ENCODE data around the gene PYM1. TPM values are rescaled to one million over a fixed set of nuclear protein-coding genes. Genes with fewer than 3 reads are reported as not detected.

PYM1 gene
- total RNA-seq: 14.8 TPM
- long read RNA-seq, transcript PYM1-203 (3 exons, 1,226 nt): major isoform, 9 of 12 reads
- long read RNA-seq, partial matches to known transcripts: 0 of 12 reads
- long read RNA-seq, other reads (novel, unspliced or antisense): 0 of 12 reads

- Histone ChIP-seq H3K36me3 (peaks cover 5% of the 10 kb centered on the region), H3K9me3 (replicated peaks) (no peaks in the 10 kb centered on the region), H3K27me3 (ENCODE audit: low read depth) (no peaks in the 10 kb centered on the region), H3K4me1 (peaks cover 67% of the 10 kb centered on the region), H3K27ac (replicated peaks) (peak within 1 kb of the TSS; percentile 91), H3K4me3 (peak within 1 kb of the TSS; percentile 83)
- DNase-seq: peak; percentile 80
- intact Hi-C loops (cut with micrococcal nuclease): no loop called here
- no peak for TF ChIP-seq CTCF (IDR thresholded peaks at IDR 0.05; ENCODE audit: borderline replicate concordance)
Observed at GRCh38 chr12:55927588-55928502, at the start of gene PYM1. TSS of gene PYM1 (minus strand) at chr12:55927894. CDS start at chr12:55927761, 133 bp downstream.

GRCh38 chr12:55974308-55974730 lies 46.6 kb upstream of the PYM1 start:
- Histone ChIP-seq H3K36me3 (peaks cover 3% of the 10 kb centered on the region), H3K27me3 (ENCODE audit: low read depth) (no peaks in the 10 kb centered on the region), H3K4me1 (peaks cover 57% of the 10 kb centered on the region), H3K27ac (replicated peaks) (peak overlapping the region; percentile 99), H3K4me3 (peak overlapping the region; percentile 99), H3K9me3 (replicated peaks) (no peaks in the 10 kb centered on the region)
- DNase-seq: no peak
- TF ChIP-seq CTCF (IDR thresholded peaks at IDR 0.05; ENCODE audit: borderline replicate concordance): no peak
- intact Hi-C loops (cut with micrococcal nuclease): no loop called here

DNA sequence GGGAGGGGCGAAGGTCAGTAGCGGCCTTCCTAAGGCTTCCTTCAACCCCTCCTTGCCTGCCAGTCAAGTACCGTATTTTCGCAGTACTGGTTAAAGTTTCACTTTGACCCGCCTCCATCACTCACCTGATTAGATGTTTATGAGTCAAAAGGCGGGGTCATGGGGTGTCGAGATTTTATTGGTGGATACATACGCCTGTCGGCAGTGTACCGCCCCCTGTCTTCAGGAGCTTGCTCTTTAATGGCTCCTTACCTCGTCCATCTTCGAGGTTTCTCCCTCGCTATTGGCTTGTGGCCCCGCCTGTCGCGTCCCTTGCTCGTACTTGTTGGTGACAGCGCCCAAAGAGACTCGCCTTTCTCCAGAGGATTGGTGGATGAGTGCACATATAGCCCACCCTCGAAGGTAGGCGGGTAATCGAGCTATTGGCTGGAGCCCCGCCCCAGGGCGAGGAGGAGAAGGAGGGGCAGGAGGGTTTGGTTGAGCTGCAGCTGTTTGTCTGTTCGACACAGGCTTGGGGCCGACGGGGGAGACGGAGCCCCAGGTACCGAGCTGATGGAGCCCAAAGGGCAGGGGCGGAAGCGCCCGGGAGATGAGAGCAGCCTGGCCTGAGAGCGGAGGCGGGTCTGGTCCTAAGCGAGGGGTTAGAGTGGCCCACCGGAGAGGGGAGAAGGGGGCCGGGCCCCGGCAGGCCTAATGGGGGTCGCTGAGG lies 46.1 kb upstream of the PYM1 start, which contains the start of gene RAB5B:
RAB5B (plus strand) TSS at position 480 of the 709 bp plus-strand sequence. CDS start 12,883 bp downstream, outside the sequence.
- Histone ChIP-seq H3K36me3 (no peaks in the 10 kb centered on the region), H3K4me1 (peaks cover 57% of the 10 kb centered on the region), H3K9me3 (replicated peaks) (no peaks in the 10 kb centered on the region), H3K27ac (replicated peaks) (peak within 1 kb of the TSS; percentile 99), H3K4me3 (peak within 1 kb of the TSS; percentile 99), H3K27me3 (ENCODE audit: low read depth) (no peaks in the 10 kb centered on the region)
- intact Hi-C loops (cut with micrococcal nuclease): no loop called here
- peak; percentile 62 for TF ChIP-seq CTCF (IDR thresholded peaks at IDR 0.05; ENCODE audit: borderline replicate concordance)
- peak; percentile 99 for DNase-seq

DNA sequence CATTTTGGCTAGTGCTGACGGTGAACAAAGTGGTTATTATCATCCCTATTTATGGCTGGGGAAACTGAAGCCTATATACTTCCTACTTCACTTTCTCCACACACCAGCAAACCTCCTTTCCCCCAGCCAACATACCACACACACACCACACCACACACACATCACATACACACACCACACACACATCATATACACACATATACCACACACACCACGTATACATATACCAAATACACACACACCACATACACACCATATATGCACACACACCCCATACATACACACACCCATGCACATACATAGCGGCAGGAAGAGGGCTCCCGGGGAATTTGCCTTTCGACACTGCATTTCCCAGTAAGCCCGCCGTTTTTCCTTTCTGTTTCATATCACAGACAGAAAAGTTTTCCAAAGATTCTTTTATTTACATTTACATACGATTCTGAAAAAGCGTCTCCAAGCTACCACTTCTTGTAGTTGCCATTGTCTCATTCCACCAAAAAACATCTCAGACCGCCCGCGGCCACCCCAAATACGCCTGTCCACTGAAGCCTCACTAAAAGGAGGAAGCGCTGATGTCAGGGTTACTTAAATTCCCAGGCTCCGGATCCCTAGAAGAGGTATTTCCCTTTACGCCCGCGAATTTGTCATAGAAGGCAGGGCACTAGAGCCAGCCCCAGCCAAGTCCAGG lies 45.4 kb upstream of the PYM1 start:
- H3K9me3 ChIP-seq (replicated peaks): no peaks in the 10 kb centered on the region
- DNase-seq: no peak
- H3K4me1 ChIP-seq: peaks cover 56% of the 10 kb centered on the region
- no peaks in the 10 kb centered on the region for H3K36me3 ChIP-seq
- H3K4me3 ChIP-seq: peak overlapping the region; percentile 78
- no peak for TF ChIP-seq CTCF (IDR thresholded peaks at IDR 0.05; ENCODE audit: borderline replicate concordance)
- H3K27me3 ChIP-seq (ENCODE audit: low read depth): no peaks in the 10 kb centered on the region
- peak overlapping the region; percentile 96 for H3K27ac ChIP-seq (replicated peaks)
- intact Hi-C loops (cut with micrococcal nuclease): no loop called here

DNA sequence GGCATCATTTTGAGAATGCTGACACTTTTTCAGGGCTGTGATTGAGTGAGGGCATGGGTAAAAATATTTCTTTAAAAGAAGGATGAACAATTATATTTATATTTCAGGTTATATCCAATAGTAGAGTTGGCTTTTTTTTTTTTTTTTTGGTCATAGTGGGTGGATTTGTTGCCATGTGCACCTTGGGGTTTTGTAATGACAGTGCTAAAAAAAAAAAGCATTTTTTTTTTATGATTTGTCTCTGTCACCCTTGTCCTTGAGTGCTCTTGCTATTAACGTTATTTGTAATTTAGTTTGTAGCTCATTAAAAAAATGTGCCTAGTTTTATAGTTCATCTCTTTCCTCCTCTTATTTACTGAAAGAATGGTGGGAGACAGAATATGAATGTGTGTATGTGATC lies 44.8 kb upstream of the PYM1 start:
- Histone ChIP-seq H3K9me3 (replicated peaks) (no peaks in the 10 kb centered on the region), H3K36me3 (no peaks in the 10 kb centered on the region), H3K27ac (replicated peaks) (peak overlapping the region; percentile 96), H3K27me3 (ENCODE audit: low read depth) (no peaks in the 10 kb centered on the region), H3K4me1 (peaks cover 54% of the 10 kb centered on the region), H3K4me3 (peak overlapping the region; percentile 78)
- no peak for TF ChIP-seq CTCF (IDR thresholded peaks at IDR 0.05; ENCODE audit: borderline replicate concordance)
- no peak for DNase-seq
- intact Hi-C loops (cut with micrococcal nuclease): no loop called here
